Measurements from ENCODE around the gene DDX5. TPM values are rescaled to one million over a fixed set of nuclear protein-coding genes. Genes with fewer than 3 reads are reported as not detected.

Gene DDX5
- polyA plus RNA-seq, 1 experiment = 915 TPM

DNA sequence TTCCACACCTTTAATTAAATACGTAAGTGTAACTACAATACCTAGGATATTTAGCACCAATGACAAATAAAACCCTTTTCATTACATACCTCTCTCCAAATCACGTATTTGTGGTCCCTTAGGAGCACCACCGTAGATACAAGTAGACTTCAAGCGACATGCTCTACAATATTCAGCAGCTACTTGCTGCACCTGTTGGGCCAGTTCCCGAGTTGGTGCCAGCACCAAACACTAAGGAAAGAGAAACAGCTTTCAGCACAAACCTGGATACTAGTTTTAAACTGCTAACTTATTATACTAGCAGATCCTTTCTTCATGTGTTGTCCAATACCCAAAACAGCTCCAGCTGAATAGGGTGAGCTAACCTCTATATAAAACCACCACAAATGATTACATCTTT is 2.7 kb downstream of the DDX5 start:
- ChIA-PET CTCF (interaction anchor here (1.3 to 3.0 kb wide), 2 partner anchors 11 to 83 kb away, joined by 3 to 14 read pairs; no protein-coding TSS in a partner anchor), POLR2A (no interaction called here)
- no peak for DNase-seq (ENCODE audit: low read depth, low spot score)
- Histone ChIP-seq H3K4me3 (ENCODE audit: low read depth, low read length) (peak overlapping the region; percentile 94), H3K27ac (ENCODE audit: low read depth, low read length) (no peak overlapping the region), H3K27me3 (ENCODE audit: control insufficient read depth, insufficient read depth, low read length) (no peaks in the 10 kb centered on the region), H3K9me3 (ENCODE audit: control insufficient read depth, insufficient read depth, low read length) (peaks cover 3% of the 10 kb centered on the region; the same call in 1 of the 2 replicates)
- TF ChIP-seq, protein P1, sequence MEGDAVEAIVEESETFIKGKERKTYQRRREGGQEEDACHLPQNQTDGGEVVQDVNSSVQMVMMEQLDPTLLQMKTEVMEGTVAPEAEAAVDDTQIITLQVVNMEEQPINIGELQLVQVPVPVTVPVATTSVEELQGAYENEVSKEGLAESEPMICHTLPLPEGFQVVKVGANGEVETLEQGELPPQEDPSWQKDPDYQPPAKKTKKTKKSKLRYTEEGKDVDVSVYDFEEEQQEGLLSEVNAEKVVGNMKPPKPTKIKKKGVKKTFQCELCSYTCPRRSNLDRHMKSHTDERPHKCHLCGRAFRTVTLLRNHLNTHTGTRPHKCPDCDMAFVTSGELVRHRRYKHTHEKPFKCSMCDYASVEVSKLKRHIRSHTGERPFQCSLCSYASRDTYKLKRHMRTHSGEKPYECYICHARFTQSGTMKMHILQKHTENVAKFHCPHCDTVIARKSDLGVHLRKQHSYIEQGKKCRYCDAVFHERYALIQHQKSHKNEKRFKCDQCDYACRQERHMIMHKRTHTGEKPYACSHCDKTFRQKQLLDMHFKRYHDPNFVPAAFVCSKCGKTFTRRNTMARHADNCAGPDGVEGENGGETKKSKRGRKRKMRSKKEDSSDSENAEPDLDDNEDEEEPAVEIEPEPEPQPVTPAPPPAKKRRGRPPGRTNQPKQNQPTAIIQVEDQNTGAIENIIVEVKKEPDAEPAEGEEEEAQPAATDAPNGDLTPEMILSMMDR (IDR thresholded peaks at IDR 0.05; ENCODE audit: low read depth, low read length) = no peak

DNA sequence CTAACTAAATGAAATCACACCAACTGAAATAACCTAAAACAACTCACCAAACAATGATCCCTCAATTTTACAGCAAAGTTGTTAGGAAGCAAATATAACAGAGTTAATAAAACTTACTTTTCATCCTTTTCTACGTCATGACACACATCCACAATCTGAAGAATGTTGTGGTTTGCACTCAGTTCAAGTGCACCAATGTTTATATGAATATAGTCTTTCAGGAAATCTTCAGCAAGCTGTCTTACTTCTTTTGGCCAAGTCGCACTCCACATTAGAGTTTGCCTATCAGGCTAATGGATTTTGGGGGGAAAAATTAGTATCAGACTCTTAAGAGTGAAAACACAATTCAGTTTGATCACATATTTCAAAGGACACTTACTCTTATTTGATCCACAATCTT is 3.3 kb downstream of the DDX5 start:
- Histone ChIP-seq H3K27ac (ENCODE audit: low read depth, low read length) (no peak overlapping the region), H3K9me3 (ENCODE audit: control insufficient read depth, insufficient read depth, low read length) (peaks cover 3% of the 10 kb centered on the region; the same call in 1 of the 2 replicates), H3K27me3 (ENCODE audit: control insufficient read depth, insufficient read depth, low read length) (no peaks in the 10 kb centered on the region), H3K4me3 (ENCODE audit: low read depth, low read length) (peak overlapping the region; percentile 21)
- ChIA-PET CTCF (interaction anchor here (0.6 to 3.0 kb wide), 5 partner anchors 10 to 163 kb away, joined by 3 to 14 read pairs (median 3); no protein-coding TSS in a partner anchor), POLR2A (no interaction called here)
- TF ChIP-seq, protein P1 (IDR thresholded peaks at IDR 0.05; ENCODE audit: low read depth, low read length) = no peak
- DNase-seq (ENCODE audit: low read depth, low spot score) = no peak

DNA sequence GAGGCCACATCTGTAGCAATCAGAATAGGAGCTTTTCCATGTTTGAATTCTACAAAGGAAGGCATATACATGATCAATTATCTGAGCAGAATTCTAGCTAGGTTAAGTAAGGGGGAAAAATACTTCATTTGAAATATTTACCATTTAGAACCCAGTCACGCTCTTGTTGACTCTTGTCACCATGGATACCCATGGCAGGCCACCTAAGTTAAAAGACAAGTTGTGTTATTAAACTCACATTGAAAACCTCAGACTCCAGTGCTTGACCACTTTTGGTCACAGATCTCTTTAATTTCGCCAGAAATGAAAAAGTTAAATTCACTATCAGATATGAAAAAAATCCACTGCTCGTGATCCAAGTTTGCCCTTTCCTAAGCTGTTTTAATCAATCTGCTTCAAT is 4.1 kb downstream of the DDX5 start:
- Histone ChIP-seq H3K27ac (ENCODE audit: low read depth, low read length) (no peak overlapping the region), H3K27me3 (ENCODE audit: control insufficient read depth, insufficient read depth, low read length) (no peaks in the 10 kb centered on the region), H3K4me3 (ENCODE audit: low read depth, low read length) (no peak overlapping the region), H3K9me3 (ENCODE audit: control insufficient read depth, insufficient read depth, low read length) (peaks cover 2% of the 10 kb centered on the region; the same call in 1 of the 2 replicates)
- DNase-seq (ENCODE audit: low read depth, low spot score) = no peak
- ChIA-PET CTCF (interaction anchor here (0.6 to 3.0 kb wide), 4 partner anchors 9 to 163 kb away, joined by 3 to 14 read pairs (median 4); no protein-coding TSS in a partner anchor), POLR2A (no interaction called here)
- TF ChIP-seq, protein P1 (IDR thresholded peaks at IDR 0.05; ENCODE audit: low read depth, low read length) = no peak

DNA sequence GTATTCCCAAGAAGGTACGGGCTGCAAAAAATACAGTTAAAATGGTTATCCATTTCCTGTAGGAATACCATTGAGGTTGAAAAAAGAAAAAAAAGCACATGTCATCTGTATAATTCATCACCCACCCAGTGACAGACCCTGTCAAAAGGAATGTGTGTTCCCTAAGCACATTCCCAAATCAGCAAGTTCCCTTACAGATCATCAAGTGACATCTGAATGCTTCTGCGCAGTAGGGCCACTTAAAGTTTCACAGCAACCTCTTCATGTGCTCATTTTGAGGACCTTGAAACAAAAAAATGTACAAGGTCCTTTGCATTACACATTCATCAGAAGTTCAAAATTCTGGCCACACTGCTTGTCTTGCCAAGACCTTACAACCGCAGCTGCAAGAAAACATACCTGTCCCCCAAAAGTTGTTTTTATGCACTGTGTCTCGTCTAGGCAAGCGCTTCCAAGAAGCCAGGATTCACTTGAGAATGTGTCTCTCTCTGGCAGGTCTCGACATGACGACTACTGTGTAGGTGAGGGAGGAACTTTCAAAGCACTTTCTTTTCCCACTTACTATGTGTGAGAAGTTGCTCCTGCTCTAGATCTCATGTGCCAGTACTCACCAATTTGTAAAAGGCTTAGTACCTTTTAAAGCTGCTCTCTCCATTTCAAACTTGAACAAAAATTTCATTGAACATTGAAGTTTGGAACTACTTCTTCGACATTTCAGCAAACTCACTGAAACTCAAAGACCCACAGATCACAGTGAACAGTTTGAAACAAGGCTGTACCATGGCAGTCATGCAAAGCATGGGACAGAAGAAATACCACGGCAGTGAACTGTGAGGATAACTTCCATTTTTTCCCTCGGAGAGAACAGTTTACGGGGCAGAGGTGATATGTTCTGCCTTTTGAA is 5.0 kb downstream of the DDX5 start:
- Histone ChIP-seq H3K9me3 (ENCODE audit: control insufficient read depth, insufficient read depth, low read length) (no peaks in the 10 kb centered on the region), H3K27me3 (ENCODE audit: control insufficient read depth, insufficient read depth, low read length) (no peaks in the 10 kb centered on the region), H3K27ac (ENCODE audit: low read depth, low read length) (no peak overlapping the region), H3K4me3 (ENCODE audit: low read depth, low read length) (no peak overlapping the region)
- ChIA-PET CTCF (no interaction called here), POLR2A (no interaction called here)
- DNase-seq (ENCODE audit: low read depth, low spot score) = no peak
- TF ChIP-seq, protein P1 (IDR thresholded peaks at IDR 0.05; ENCODE audit: low read depth, low read length) = no peak

- Histone ChIP-seq H3K27me3 (ENCODE audit: control insufficient read depth, insufficient read depth, low read length) (no peaks in the 10 kb centered on the region), H3K4me3 (ENCODE audit: low read depth, low read length) (no peak overlapping the region), H3K9me3 (ENCODE audit: control insufficient read depth, insufficient read depth, low read length) (no peaks in the 10 kb centered on the region), H3K27ac (ENCODE audit: low read depth, low read length) (no peak overlapping the region)
- ChIA-PET CTCF (no interaction called here), POLR2A (no interaction called here)
- TF ChIP-seq, protein P1 (IDR thresholded peaks at IDR 0.05; ENCODE audit: low read depth, low read length) = no peak
- DNase-seq (ENCODE audit: low read depth, low spot score) = no peak
Measured at GRCh38 chr17:64500487-64500859, 5.6 kb downstream of the DDX5 start.
